T47D (cell line): ENCODE data around the gene PRKAR1B.

Experiments used
- DNase-seq, 2 experiments: peaks; one replicate each; pipeline versions ENCODE4 v3.0.0 to v3.0.0-alpha.2; 2011 to 2012; ENCODE audit warnings: low read depth in 1 of 2, low spot score in 1 of 2
- JUND ChIP-seq: IDR thresholded peaks from 2 replicates; pipeline ENCODE4 v1.6.1; 2012; ENCODE audit warnings: low read depth
- in situ Hi-C: cut with HindIII; loops from 2 replicates; pipeline ENCODE4 v1.10.0; 2016; ENCODE audit warnings: low sequenced_read_pairs, low pct_unique_long_range_greater_than_20kb

Gene PRKAR1B

DNA sequence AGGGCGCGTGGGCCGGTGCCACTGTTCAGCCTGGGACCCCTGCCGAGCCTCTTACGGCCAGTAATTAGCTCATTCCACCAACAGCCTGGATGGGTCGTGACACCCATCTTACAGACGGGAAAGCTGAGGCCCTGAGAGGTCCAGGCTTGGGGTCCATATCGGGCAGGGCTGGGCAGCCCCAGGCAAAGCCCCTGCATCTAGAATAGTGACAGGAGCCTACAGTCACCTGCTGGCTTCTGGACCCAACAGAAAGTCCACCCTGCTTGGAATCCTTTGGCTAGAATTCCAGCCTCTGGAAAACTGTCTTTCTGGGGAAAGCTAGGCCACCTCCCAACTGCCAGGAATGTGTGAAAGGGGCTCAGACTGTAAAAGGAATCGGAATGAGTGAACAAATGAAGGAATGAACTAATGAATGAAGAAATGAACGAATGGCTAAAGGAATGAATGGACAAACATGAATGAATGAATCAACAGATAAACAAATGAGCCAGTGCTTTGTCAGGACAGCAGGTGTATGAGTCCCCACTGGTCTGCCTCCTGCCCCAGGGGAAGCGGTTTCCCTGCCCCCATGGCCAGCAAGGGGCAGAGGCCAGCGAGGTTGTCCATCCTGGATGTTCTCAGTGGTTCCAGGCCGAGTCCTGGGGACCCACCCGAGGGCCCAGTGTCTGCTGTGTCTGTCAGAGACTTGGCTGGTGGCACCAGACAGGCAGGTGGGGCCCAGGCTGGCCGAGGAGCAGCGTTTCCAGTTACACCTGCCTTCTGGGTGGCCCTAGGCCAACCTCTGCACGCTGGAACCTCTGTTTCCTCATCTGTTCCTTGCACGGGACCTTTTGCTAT lies 183.4 kb downstream of the PRKAR1B start:
- TF ChIP-seq JUND = no peak
- in situ Hi-C loops = no loop called here
- peak in 1 of 2 experiments; percentile 44 for DNase-seq

DNA sequence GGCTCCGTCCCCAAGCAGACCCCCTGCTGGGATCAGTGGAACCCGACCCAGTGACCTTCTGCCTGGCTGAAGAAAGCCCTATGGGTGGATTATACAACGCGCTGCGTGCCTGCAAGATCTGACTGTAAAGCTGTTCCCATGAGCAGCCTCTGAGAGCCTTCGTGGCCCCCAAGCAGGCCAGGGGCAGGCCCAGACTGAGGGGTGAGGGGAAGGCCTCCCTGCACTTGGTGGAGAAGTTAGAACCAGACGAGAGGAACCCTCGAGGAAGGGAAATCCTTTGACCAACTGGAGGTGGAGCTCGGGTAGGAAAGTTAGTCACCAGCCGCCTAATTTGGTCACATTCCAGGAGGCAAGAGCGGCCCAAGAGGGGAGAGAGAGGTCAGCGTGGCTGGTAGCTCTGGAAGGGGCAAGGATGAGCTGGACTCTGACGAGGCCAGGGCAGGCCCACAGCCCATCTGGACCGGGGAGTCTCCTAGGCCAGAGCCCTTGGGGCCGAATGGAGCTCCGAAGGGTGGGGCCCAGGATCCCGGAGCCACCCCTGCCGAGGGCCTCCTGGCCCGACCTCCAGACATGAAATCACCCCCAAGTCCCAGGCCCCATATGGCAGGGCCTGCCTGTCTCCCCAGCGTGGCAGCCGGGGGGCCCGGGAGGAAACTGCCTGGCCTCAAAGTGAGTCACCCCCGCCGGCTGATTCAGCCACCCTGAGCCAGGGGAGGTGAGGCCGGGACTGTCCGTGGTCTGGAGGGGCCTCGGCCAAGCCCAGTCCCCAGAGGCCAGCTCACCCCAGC lies 184.2 kb downstream of the PRKAR1B start:
- in situ Hi-C loops = no loop called here
- TF ChIP-seq JUND = no peak

DNA sequence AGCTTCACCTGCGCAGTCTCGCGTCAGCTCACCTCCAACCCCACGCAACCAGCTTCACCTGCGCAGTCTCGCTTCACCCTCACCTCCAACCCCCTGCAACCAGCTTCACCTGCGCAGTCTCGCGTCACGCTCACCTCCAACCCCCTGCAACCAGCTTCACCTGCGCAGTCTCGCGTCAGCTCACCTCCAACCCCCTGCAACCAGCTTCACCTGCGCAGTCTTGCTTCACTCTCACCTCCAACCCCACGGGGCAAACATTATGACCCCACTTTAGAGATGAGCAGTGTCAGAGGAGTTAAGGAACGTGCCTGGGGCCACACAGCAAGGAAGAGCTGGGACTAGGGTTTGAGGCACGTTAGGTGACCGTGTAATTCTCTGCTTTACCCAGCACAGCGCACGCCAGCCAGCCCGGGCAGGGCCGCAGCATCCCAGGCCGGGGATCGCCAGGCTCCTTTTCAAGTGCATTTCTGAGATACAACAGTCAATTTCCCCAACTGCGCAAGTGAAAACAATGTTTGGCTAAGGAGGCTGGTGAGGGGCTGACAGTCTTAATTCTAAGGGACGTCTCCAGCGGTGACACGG lies 184.9 kb downstream of the PRKAR1B start:
- no peak for DNase-seq
- no peak for TF ChIP-seq JUND
- in situ Hi-C loops = no loop called here

More for the DNA sequence above, 184.2 kb downstream of the PRKAR1B start:
- DNase-seq = no peak

GRCh38 chr7:541661-542060 lies 185.4 kb downstream of the PRKAR1B start:
- in situ Hi-C loops = no loop called here
- no peak for DNase-seq
- TF ChIP-seq JUND = no peak

DNA sequence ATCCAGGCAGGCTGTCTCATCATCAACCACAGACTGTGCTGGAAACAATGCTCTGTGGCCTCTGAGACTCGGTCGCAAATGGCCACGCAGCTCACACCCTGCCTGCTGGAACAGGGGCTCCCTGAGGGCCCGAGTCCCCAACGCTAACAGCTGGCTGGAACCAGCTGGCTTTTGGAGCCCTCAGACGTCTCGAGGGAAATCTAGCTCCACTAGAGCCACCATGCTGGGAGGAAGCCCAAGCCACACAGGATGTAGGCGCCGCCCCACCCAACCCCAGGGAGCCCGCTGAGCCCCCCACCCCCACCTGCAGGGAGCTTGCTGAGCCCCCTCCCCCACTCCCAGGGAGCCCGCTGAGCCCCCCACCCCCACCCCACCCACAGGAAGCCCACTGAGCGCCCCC lies 186.1 kb downstream of the PRKAR1B start:
- in situ Hi-C loops = no loop called here
- no peak for DNase-seq
- TF ChIP-seq JUND = no peak

- TF ChIP-seq JUND = no peak
- DNase-seq = no peak
- in situ Hi-C loops = no loop called here
Measured at GRCh38 chr7:540579-540978, 186.5 kb downstream of the PRKAR1B start.

DNA sequence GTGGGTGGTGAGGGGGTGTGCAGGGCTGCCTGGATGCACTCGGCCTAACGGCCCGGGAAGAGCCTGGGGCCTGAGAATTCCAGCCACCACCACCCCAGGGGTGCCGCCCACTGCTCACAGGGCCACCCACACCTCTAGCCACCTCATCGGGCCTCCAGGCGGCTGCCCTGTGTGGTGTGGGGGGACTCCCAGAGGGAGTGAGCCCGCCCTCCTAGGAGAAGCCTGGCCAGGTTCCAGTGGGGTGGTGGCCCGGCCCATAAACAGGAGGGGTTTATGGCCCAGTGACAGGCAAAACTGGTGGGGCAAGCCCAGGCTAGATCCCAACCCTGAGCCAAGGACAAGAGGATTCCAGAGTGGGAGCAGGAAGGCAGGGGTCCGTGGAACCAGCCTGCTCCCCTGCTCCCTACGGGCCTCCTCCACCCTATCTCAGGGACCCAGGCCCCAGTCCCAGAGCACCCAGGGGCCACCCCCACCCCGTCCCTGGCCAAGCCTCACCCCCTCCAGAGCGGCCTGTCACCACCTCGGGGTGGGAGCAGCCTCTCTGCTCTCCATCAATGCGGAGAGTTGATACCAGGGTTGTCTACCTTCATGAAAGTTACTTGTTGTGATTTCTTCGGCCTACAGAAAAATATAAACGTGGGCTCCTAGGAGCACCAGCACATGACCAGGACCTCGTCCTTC lies 187.2 kb downstream of the PRKAR1B start:
- TF ChIP-seq JUND = no peak
- in situ Hi-C loops = no loop called here
- peak; percentile 82 to 88 for DNase-seq

DNA sequence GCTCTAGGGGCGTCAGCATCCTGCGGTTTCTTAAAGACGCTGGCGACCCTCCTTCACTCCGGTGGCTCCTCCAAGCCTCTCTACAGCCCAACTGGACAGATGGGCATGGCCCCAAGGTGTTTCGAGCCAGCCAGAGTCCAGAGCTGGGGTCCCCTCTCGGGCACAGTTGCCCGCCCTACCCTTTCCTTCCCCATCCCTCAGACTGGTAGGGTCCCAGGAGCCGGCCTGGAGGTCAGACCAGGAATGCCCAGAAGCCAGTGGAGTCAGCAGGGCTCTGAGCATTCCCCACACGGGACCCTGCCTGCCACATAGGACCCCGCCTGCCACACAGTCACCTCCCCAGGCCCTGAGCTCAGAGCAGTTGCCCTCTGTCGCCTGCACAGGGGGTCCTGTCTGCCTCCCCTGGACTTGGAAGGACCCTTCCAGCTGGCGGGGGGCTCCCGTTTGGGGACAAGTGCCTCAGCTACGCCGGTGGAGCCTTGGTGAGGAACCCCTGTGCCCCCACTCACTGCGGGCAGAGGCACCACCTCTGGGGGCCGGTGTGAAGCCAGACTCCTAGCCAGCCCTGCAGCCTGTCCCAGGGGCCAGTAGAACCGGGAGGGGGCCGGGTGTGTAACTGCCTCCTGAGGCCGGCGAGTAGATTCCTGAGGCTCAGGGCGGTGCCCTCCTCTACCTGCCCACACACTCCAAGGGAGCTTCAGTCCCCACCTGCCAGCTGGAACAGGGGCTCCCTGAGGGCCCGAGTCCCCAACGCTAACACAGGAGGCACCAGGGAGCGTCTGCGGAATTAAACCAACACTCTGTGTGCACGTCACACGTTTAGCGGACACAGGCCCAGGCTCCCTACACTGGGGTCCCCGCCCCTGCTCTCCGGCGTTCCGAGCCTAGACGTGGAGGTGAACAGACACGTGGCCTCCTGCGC lies 188.1 kb downstream of the PRKAR1B start:
- in situ Hi-C loops = no loop called here
- DNase-seq = no peak
- TF ChIP-seq JUND = no peak

DNA sequence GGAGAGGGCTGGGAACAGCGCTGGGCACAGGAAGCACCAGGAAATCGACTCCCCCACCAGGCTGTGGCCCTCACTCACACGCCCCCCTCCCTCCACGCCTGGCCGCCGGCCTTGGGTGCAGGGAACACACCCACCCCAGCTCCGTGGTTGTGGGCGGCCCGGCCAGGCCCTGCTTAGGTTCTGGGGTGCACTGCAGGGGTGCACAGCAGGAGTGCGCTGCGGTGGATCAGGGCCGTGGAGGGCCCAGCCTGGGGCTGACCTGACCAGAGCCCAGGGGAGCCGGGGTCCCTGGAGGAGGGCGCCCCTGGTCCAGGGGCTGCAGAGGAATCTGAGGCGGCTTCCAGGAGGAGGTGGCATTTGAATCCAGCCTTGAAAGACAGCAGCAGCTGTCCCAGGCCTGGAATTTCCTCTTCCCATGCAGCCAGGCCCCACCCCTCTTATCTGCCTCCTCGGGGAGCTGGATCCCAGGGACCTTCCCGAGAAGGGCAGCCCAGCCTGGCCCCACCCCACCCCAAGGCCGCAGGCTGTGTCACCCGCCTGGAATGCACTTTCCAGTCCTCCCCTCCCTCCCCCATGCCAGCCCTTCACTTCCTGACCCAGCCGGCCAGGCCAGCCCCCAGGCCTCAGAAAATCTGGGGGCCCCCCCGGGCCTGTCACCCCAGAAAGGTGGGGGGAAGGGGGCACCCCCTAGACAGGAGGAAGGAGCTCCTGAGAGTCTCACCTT lies 189.0 kb downstream of the PRKAR1B start:
- in situ Hi-C loops = no loop called here
- peak in 1 of 2 experiments; percentile 55 for DNase-seq
- TF ChIP-seq JUND = no peak

GRCh38 chr7:536231-536630 lies 190.8 kb downstream of the PRKAR1B start:
- no peak for TF ChIP-seq JUND
- in situ Hi-C loops = no loop called here
- DNase-seq = no peak

GRCh38 chr7:534959-535358 lies 192.1 kb downstream of the PRKAR1B start:
- TF ChIP-seq JUND = no peak
- in situ Hi-C loops = no loop called here
- no peak for DNase-seq
